A549 (cell line): Measurements from ENCODE around the gene ARHGAP10. TPM values are rescaled to one million over a fixed set of nuclear protein-coding genes. Genes with fewer than 3 reads are reported as not detected.

Source experiments
- ATAC-seq, 2 experiments: fragments of 200-7000 bp in 1 of 2; fragments of >200 bp in 1 of 2; cut with Nextera tagmentation in 1 of 2; cut with Tn5 transposase in 1 of 2; 3 replicates each; pipeline versions ENCODE4 v1.8.0 to v1.9.1; 2018 to 2020; ENCODE audit warnings: mild to moderate bottlenecking in 1 of 2, moderate library complexity in 1 of 2
- CTCF ChIA-PET: fragments of 300-600 bp; sonication (Branson Sonifier 250); formaldehyde crosslinking; extraction: SDS; loops from one replicate; lab custom pipeline; 2021; ENCODE audit warnings: antibody characterized with exemption, inconsistent platforms; lab: Yijun Ruan, JAX
- POLR2A ChIA-PET: fragments of 350-600 bp; formaldehyde crosslinking; extraction: SDS; loops from one replicate; lab custom pipeline; 2021; ENCODE audit warnings: antibody characterized with exemption, inconsistent platforms; lab: Yijun Ruan, JAX
- DNase-seq, 2 experiments: peaks; one replicate each; pipeline versions ENCODE4 v3.0.0 to v3.0.0-alpha.2; 2011 to 2016; ENCODE audit warnings: low read depth in 1 of 2, low spot score in 1 of 2
- FAIRE-seq: peaks from 2 replicates; lab custom pipeline; 2011; peaks lifted over from hg19 to GRCh38; lab: Jason Lieb, UNC
- H3K27ac ChIP-seq, 2 experiments: fragments of >200 bp; sonication (Bioruptor Twin); formaldehyde crosslinking; 3 replicates each; pipeline ENCODE4 v1.5.1; 2016 to 2017
- H3K4me1 ChIP-seq: fragments of >200 bp; sonication (Bioruptor Twin); formaldehyde crosslinking; 3 replicates; pipeline ENCODE4 v1.6.1; 2016
- H3K4me2 ChIP-seq: fragments of >200 bp; sonication (Bioruptor Twin); formaldehyde crosslinking; 3 replicates; pipeline ENCODE4 v1.6.1; 2016
- H3K4me3 ChIP-seq: fragments of >200 bp; sonication (Bioruptor Twin); formaldehyde crosslinking; 3 replicates; pipeline ENCODE4 v1.5.1; 2016
- H3K9me3 ChIP-seq: fragments of >200 bp; sonication (Bioruptor Twin); formaldehyde crosslinking; 3 replicates; pipeline ENCODE4 v1.6.1; 2016
- BCL3 ChIP-seq: fragments of >200 bp; sonication (Bioruptor Twin); formaldehyde crosslinking; IDR thresholded peaks from 3 replicates; pipeline ENCODE4 v1.6.1; 2016
- BHLHE40 ChIP-seq: IDR thresholded peaks from 2 replicates; pipeline ENCODE4 v1.6.1; 2012; ENCODE audit warnings: low read depth, low read length, inconsistent platforms
- CBX2 ChIP-seq: fragments of 200-600 bp; sonication (generic); IDR thresholded peaks from 2 replicates; pipeline ENCODE4 v1.6.1; 2016; ENCODE audit warnings: low read depth, mild to moderate bottlenecking, borderline replicate concordance
- CHD4 ChIP-seq: fragments of 200-600 bp; sonication (generic); IDR thresholded peaks from 2 replicates; pipeline ENCODE4 v1.6.1; 2016; ENCODE audit warnings: antibody characterized with exemption, mild to moderate bottlenecking, borderline replicate concordance
- EHMT2 ChIP-seq: fragments of 200-600 bp; sonication (generic); IDR thresholded peaks from 2 replicates; pipeline ENCODE4 v1.6.1; 2016; ENCODE audit warnings: antibody characterized with exemption, low read depth, mild to moderate bottlenecking, moderate library complexity
- HDAC2 ChIP-seq: fragments of 200-600 bp; sonication (generic); IDR thresholded peaks from 2 replicates; pipeline ENCODE4 v1.6.1; 2016
- KDM1A ChIP-seq: fragments of 200-600 bp; sonication (generic); IDR thresholded peaks from 2 replicates; pipeline ENCODE4 v1.6.1; 2016; ENCODE audit warnings: low read depth, mild to moderate bottlenecking
- KDM5A ChIP-seq: fragments of 200-600 bp; sonication (generic); IDR thresholded peaks from 2 replicates; pipeline ENCODE4 v1.6.1; 2016; ENCODE audit warnings: antibody characterized with exemption, mild to moderate bottlenecking
- MAX ChIP-seq: IDR thresholded peaks from 2 replicates; pipeline ENCODE4 v1.6.1; 2012
- MAZ ChIP-seq: fragments of 150-350 bp; IDR thresholded peaks from 2 replicates; pipeline ENCODE4 v1.6.1; 2014; ENCODE audit warnings: antibody characterized with exemption, low read depth, low read length, borderline replicate concordance
- MYC ChIP-seq: IDR thresholded peaks from 2 replicates; pipeline ENCODE4 v1.6.1; 2012; ENCODE audit warnings: mild to moderate bottlenecking, inconsistent platforms, low read length, improper control_type of control experiment, borderline replicate concordance
- NR3C1 ChIP-seq: fragments of >200 bp; sonication (Bioruptor Twin); formaldehyde crosslinking; IDR thresholded peaks from 3 replicates; pipeline ENCODE4 v1.6.1; 2017
- PHF8 ChIP-seq: fragments of 200-600 bp; sonication (generic); IDR thresholded peaks from 2 replicates; pipeline ENCODE4 v1.6.1; 2016; ENCODE audit warnings: low read depth, mild to moderate bottlenecking, antibody characterized with exemption, moderate library complexity, borderline replicate concordance
- POLR2AphosphoS2 ChIP-seq: conservative IDR thresholded peaks from 2 replicates; pipeline ENCODE4 v1.6.1; 2012; ENCODE audit warnings: low read length, improper control_type of control experiment, inconsistent platforms
- RARB ChIP-seq: fragments of 250-450 bp; sonication (Bioruptor Pico); IDR thresholded peaks from 2 replicates; pipeline ENCODE4 v1.8.0; 2021; ENCODE audit warnings: mild to moderate bottlenecking, moderate library complexity
- RCOR1 ChIP-seq: fragments of 150-350 bp; IDR thresholded peaks from 2 replicates; pipeline ENCODE4 v1.6.1; 2014; ENCODE audit warnings: antibody characterized with exemption, low read length, low read depth
- RFX5 ChIP-seq: fragments of 450-650 bp; IDR thresholded peaks from 2 replicates; pipeline ENCODE4 v1.7.1; 2014; ENCODE audit warnings: antibody characterized with exemption, mild to moderate bottlenecking, moderate library complexity
- ZC3H11A ChIP-seq: fragments of 450-650 bp; IDR thresholded peaks from 2 replicates; pipeline ENCODE4 v1.6.1; 2014; ENCODE audit warnings: antibody characterized with exemption, mild to moderate bottlenecking
- ZSCAN20 ChIP-seq: fragments of 250-450 bp; sonication (Bioruptor Pico); IDR thresholded peaks from 2 replicates; pipeline ENCODE4 v1.8.0; 2022; ENCODE audit warnings: mild to moderate bottlenecking, moderate library complexity
- WGBS: methylation state at CpG from one replicate; pipeline ENCODE4 v1.1.6; 2017; ENCODE audit errors: missing lambda C conversion rate; 5-methylcytosine and 5-hydroxymethylcytosine counted together
- polyA plus RNA-seq, 4 experiments: library from polyadenylated mRNA; depleted of rRNA in 3 of 4; stranded (reverse); fragments of >200 nt; fragmentation: RNase III in 1 of 4; extraction: RNeasy Plus Mini Kit Qiagen cat#74134 plus additional on column Dnase treatment in 1 of 4; gene quantifications; 2 replicates in 3 of 4; 3 replicates in 1 of 4; pipeline ENCODE4 v1.2.3, GENCODE V29; 2011 to 2017

ARHGAP10 gene
- polyA plus RNA-seq, 2 of the 4 experiments (the other 2 are of a cell fraction) = 7.0 to 7.2 TPM

GRCh38 chr4:147933316-147933715, 201.4 kb downstream of the ARHGAP10 start (continued):
- no peak for TF ChIP-seq MAZ
- no peak for TF ChIP-seq CHD4
- TF ChIP-seq EHMT2 = no peak
- no peak for TF ChIP-seq CBX2
- TF ChIP-seq PHF8 = no peak

GRCh38 chr4:147933779-147934178, 201.9 kb downstream of the ARHGAP10 start:
- POLR2A ChIA-PET = no interaction called here
- TF ChIP-seq RCOR1 (no peak), BHLHE40 (no peak), ZC3H11A (no peak), HDAC2 (no peak), NR3C1 (no peak)
- no peaks in the 10 kb centered on the region for H3K9me3 ChIP-seq
- CTCF ChIA-PET = interaction anchor here (0.6 kb wide), 1 partner anchor 175 kb away, joined by 3 read pairs; no protein-coding TSS in a partner anchor
- peaks cover 8% of the 10 kb centered on the region; the same call in 1 of the 3 replicates for H3K4me1 ChIP-seq
- FAIRE-seq (no peak), ATAC-seq (no peak), DNase-seq (no peak)
- no peak overlapping the region for H3K4me2 ChIP-seq
- WGBS = 87% methylated on average over 3 of the region's 3 CpGs
- no peak overlapping the region for H3K4me3 ChIP-seq
- H3K27ac ChIP-seq = no peak overlapping the region

- Histone ChIP-seq H3K4me3 (no peak overlapping the region), H3K9me3 (no peaks in the 10 kb centered on the region), H3K4me2 (no peak overlapping the region), H3K4me1 (no peaks in the 10 kb centered on the region)
- ChIA-PET POLR2A (no interaction called here), CTCF (no interaction called here)
- no peak for ATAC-seq
- no peak for TF ChIP-seq MAX
- TF ChIP-seq, all 56 proteins: peak for 0
- no peak for DNase-seq
- 87% methylated on average over 5 of the region's 5 CpGs for WGBS
- no peak overlapping the region for H3K27ac ChIP-seq
- no peak for FAIRE-seq
Measured at GRCh38 chr4:147938496-147938895, 206.6 kb downstream of the ARHGAP10 start.

- Histone ChIP-seq H3K9me3 (no peaks in the 10 kb centered on the region), H3K27ac (no peak overlapping the region), H3K4me3 (no peak overlapping the region), H3K4me2 (no peak overlapping the region)
- ATAC-seq (no peak), FAIRE-seq (no peak), DNase-seq (no peak)
- WGBS = 96% methylated on average over 4 of the region's 4 CpGs
- CTCF ChIA-PET = no interaction called here
- POLR2A ChIA-PET = no interaction called here
- TF ChIP-seq KDM1A (no peak), RARB (CRISPR knock-in tag) (no peak), HDAC2 (no peak), POLR2AphosphoS2 (no peak)
- TF ChIP-seq, all 56 proteins: peak for 0
- H3K4me1 ChIP-seq = no peaks in the 10 kb centered on the region
Measured at GRCh38 chr4:147940171-147940570, 208.3 kb downstream of the ARHGAP10 start.

- WGBS = 80% methylated on average over 2 of the region's 2 CpGs
- Histone ChIP-seq H3K4me2 (no peak overlapping the region), H3K27ac (no peak overlapping the region), H3K4me3 (no peak overlapping the region), H3K4me1 (no peaks in the 10 kb centered on the region), H3K9me3 (no peaks in the 10 kb centered on the region)
- DNase-seq (no peak), ATAC-seq (no peak), FAIRE-seq (no peak)
- CTCF ChIA-PET = interaction anchor here (0.8 kb wide), 1 partner anchor 85 kb away, joined by 3 read pairs; no protein-coding TSS in a partner anchor
- POLR2A ChIA-PET = no interaction called here
- no peak for TF ChIP-seq BCL3
- TF ChIP-seq RFX5 = no peak
- no peak for TF ChIP-seq KDM5A
- no peak for TF ChIP-seq RCOR1
- no peak for TF ChIP-seq MYC
- no peak for TF ChIP-seq ZSCAN20
- no peak for TF ChIP-seq CBX2
Measured at GRCh38 chr4:147941373-147941772, 209.5 kb downstream of the ARHGAP10 start.
